Stimulated activated CD4-positive, alpha-beta T cell treated with anti-CD3 and anti-CD28 coated beads, Interleukin-2, amount 100 ng/mL, for 4 hours (primary cell): Measurements from ENCODE around the gene SYNJ2.
A peak's percentile ranks its signal among the peaks of the same experiment; 100 is the strongest.

Source experiments
- DNase-seq: peaks from one replicate; pipeline ENCODE4 v3.0.0-alpha.2; 2020; ENCODE audit warnings: low read depth

The SYNJ2 gene

GRCh38 chr6:158059108-158059507 lies 77.4 kb downstream of the SYNJ2 start:
- no peak for DNase-seq

GRCh38 chr6:158060455-158061360 lies 79.0 kb downstream of the SYNJ2 start:
- DNase-seq = no peak

GRCh38 chr6:158061361-158061708 lies 79.7 kb downstream of the SYNJ2 start:
- DNase-seq = no peak

- DNase-seq = no peak
Measured at GRCh38 chr6:158061709-158062461, 80.2 kb downstream of the SYNJ2 start.

- DNase-seq = no peak
Measured at GRCh38 chr6:158063736-158064135, 82.1 kb downstream of the SYNJ2 start.

- no peak for DNase-seq
Measured at GRCh38 chr6:158064725-158065251, 83.1 kb downstream of the SYNJ2 start.

- DNase-seq = no peak
Measured at GRCh38 chr6:158066136-158066781, 84.6 kb downstream of the SYNJ2 start.

- DNase-seq = no peak
Measured at GRCh38 chr6:158067436-158068015, 85.9 kb downstream of the SYNJ2 start.

GRCh38 chr6:158068156-158068892 lies 86.7 kb downstream of the SYNJ2 start:
- no peak for DNase-seq

GRCh38 chr6:158068893-158069799 lies 87.5 kb downstream of the SYNJ2 start:
- no peak for DNase-seq

- DNase-seq = no peak
Measured at GRCh38 chr6:158069800-158070195, 88.1 kb downstream of the SYNJ2 start.

GRCh38 chr6:158070513-158070912 lies 88.8 kb downstream of the SYNJ2 start:
- no peak for DNase-seq

GRCh38 chr6:158071121-158072082 lies 89.7 kb downstream of the SYNJ2 start:
- no peak for DNase-seq

- peak; percentile 39 for DNase-seq
Measured at GRCh38 chr6:158072083-158072721, 90.5 kb downstream of the SYNJ2 start.

GRCh38 chr6:158073776-158074175 lies 92.1 kb downstream of the SYNJ2 start:
- DNase-seq = no peak

- DNase-seq = no peak
Measured at GRCh38 chr6:158076548-158076947, 94.9 kb downstream of the SYNJ2 start.

GRCh38 chr6:158077676-158078075 lies 96.0 kb downstream of the SYNJ2 start:
- no peak for DNase-seq

GRCh38 chr6:158078320-158078719 lies 96.7 kb downstream of the SYNJ2 start:
- DNase-seq = no peak
